ENCODE measurements around the gene SLC12A5.
A peak's percentile ranks its signal among the peaks of the same experiment; 100 is the strongest.

Gene SLC12A5

DNA sequence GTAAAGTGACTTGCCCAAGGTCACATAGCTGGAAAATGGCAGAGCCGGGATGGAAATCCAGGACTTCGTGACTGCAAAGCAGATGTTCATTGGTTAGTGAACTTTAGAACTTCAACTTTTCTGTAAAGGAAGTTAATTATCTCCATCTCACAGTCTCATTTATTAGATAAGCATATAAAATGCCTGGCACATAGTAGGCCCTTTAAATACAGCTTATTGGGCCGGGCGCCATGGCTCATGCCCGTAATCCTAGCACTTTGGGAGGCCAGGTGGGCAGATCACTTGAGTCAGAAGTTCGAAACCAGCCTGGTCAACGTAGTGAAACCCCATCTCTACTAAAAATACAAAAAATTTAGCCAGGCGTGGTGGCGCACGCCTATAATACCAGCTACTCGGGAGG lies 22.1 kb upstream of the SLC12A5 start:
- no peak for DNase-seq

DNA sequence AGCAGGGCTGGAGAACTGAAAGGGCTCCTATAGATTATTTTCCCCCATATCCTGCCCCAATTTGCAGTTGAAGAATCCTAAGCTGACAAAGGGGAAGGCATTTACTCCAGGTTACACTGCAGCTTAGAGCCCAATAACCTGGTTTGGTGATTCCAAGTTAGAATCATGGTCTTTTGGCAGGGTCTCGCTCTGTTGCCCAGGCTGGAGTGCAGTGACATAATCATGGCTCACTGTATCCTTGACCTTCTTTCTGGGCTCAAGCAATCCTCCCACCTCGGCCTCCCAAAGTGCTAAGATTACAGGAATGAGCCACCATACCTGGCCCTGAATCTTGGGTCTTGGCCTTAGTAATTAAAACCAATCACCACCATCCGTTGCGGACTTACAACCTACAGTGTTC lies 21.3 kb upstream of the SLC12A5 start:
- no peak for DNase-seq

DNA sequence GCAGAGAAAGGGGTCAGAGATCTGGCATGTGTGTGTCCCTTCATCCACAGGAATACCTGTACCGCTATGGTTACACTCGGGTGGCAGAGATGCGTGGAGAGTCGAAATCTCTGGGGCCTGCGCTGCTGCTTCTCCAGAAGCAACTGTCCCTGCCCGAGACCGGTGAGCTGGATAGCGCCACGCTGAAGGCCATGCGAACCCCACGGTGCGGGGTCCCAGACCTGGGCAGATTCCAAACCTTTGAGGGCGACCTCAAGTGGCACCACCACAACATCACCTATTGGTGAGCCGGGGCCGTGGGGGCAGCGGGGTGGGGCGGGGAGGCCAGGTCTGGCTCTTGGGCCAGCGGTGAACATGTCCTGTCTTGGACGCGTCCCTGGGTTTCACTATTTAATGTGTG lies 19.2 kb upstream of the SLC12A5 start:
- DNase-seq, result no peak

DNA sequence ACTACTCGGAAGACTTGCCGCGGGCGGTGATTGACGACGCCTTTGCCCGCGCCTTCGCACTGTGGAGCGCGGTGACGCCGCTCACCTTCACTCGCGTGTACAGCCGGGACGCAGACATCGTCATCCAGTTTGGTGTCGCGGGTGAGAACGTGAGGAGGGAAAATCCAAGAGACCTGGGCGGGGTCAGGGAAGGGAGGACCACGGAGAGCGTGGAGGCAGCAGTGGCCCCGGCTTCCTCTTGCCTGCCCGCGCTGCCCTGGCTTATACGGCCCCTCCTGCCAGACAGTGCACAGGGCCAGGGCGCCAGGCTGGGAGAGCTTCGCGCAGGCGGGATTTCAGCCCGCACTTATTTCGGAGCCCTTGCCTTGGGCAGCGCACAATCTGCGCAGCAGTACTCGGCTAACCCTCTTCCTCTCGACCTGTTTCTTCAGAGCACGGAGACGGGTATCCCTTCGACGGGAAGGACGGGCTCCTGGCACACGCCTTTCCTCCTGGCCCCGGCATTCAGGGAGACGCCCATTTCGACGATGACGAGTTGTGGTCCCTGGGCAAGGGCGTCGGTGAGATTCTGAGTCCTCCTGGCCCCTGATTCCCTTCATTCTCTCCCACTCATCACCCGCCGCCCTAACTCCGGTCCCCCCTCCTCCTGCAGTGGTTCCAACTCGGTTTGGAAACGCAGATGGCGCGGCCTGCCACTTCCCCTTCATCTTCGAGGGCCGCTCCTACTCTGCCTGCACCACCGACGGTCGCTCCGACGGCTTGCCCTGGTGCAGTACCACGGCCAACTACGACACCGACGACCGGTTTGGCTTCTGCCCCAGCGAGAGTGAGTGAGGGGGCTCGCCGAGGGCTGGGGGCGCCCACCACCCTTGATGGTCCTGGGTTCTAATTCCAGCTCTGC lies 18.3 kb upstream of the SLC12A5 start:
- DNase-seq, result no peak

GRCh38 chr20:46011631-46012482 lies 17.2 kb upstream of the SLC12A5 start:
- DNase-seq, result no peak

DNA sequence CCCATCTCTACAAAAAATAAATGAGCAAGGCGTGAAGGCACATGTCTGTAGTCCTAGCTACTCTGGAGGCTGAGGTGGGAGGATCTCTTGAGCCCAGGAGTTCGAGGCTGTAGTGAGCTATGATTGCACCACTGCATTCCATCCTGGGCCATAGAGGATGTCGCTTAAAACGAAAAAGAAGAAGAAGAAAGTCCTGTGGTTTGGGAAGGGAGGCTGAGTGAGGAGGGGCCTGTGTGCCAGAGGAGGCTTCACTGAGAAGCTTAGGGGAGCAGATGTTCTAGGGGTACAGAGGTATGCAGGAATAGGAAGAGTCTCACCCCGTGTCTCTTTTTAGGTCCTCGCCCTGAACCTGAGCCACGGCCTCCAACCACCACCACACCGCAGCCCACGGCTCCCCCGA lies 16.1 kb upstream of the SLC12A5 start:
- DNase-seq, result no peak

GRCh38 chr20:46013322-46013828 lies 15.6 kb upstream of the SLC12A5 start:
- DNase-seq, result no peak

- DNase-seq, result no peak
Observed at GRCh38 chr20:46013829-46014516, 15.0 kb upstream of the SLC12A5 start.

DNA sequence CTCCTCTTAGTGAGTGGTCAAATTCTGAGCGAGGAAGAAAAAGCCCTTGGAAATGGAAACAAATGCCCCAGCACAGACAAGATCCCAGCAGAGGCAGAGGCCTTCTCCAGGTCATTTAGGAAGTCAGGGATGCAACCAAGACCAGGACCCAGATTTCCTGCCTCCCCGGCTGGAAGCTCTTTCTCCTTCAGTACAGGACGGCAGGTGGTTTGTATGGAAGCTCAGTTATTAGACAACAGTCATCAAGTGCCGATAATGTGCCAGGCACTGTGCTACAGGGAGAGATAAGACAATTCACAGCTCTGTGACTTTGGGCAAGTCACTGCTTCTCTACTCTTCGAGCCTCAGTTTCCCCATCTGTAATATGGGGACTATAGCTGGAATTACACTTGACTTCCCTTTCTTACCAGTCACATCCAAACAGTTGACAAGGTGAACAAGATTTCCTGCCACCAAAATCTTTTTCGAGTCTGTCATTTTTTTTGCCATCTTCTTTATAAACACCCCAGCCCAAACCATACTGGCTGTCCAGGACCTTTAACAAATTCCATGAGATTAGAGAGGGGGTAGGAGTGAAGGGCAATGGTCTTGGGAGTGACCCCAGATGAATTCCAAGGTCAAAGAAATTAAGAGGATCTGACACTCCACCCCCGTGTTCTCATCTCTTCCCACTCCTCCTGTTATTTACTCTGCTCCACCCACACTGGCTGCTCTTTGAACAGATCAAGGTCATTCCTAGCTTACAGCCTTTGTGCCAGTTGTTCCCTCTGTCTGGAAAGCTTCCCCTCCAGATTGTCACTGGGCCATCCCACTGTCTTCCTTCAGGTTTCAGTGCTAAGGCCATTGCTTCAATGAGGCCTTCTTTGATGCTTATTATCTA lies 14.3 kb upstream of the SLC12A5 start:
- DNase-seq, result no peak

GRCh38 chr20:46017272-46017671 lies 11.7 kb upstream of the SLC12A5 start:
- DNase-seq, result no peak

DNA sequence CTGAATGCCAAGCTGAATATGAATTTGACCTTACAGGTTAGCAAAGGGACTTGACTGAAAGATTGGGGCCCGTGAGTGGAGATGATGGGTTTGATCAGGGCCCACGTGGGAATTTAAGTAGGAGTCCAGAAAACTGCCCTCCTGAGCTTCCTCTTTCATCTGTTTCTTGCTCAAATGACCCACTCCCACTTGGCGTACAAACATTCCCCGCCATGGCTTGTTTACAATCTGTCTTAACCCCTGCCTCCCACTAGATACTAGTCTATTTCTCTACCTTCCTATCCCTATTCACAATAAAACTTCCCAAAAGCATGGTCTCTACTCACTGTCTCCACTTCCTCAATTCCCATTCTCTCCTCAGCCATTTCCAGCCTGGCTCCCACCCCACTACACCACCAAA lies 10.9 kb upstream of the SLC12A5 start:
- DNase-seq, result no peak

DNA sequence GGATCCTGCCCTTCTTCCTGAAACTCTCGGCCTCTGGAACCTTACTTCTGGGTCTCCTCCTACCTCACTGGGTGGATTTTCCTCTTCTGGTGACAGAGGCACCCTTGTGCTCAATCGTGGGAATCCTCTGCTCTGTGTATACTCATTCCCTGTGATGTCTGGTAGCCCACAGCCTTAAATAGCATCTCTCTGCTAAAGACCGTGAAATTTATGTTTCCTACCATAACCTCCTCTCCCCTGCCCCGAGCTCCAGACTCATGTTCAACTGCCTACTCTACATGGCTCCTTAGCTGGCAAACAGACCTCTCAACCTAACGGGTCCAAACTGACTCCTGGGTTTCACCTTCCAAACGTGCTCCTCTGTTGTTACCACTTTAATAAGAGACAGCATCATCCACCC lies 10.4 kb upstream of the SLC12A5 start:
- DNase-seq, result no peak

DNA sequence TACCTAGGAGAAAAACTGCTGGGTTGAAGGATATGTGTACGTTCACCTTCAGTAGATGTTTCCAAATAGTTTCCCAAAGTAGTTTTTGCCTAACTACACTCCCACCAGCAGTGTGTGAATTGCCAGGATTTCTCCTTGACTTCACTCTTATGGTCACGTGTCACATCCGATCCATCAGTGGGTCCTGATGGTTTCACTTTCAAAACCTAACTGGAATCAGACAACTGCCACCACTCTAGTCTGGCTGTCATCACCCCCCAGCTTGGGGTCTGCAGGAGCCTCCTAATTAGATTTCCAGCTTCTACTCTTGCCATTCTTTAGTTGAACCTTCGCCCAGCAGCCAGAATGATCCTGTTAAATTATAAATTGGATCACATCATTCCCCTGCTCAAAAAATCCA lies 8.5 kb upstream of the SLC12A5 start:
- no peak for DNase-seq

DNA sequence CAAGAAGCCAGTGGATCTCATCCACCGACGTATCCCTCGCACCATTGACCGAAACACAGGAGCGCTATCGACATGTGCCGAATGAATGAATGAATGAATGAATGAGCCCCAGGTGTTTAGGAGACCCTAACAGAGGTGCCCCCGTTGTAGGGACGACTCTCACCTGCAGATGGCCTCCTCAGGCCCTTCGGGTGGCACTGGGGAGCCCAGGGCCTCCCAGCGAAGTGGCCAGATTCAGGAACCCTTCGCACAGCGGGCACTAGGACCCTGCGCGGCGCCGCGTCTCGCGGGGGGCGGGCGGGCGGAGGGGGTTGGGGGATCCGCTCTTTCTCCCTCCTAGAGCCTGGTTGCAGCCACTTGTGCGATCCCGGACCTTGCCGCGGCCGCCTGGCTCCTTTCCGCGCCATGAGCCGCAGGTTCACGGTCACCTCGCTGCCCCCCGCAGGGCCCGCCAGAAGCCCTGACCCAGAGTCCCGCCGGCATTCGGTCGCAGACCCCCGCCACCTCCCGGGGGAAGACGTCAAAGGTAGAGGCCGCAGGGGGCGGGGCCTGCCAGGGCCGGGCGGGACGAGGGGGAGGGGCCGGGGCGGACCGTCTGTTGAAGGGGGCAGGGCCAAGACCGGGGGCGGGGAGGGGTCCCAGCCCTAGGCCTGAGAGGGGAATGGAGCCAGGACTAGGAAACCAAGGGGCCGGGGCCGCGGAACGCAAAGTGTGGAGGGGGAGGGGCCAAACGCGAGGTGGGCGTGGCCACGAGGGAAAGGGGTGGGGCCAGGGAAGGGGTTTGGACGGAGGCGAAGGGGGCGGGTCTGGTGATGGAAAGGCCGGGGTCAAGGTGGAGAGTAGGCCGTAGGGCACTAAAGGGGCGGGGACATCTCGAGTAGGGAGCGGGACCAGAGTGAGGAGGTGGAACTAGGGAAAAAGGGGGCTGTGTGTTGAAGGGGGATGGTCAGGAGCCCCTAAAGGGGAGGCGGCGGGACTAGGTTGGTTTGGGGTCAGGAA lies 7.4 kb upstream of the SLC12A5 start:
- DNase-seq, result peak; percentile 72

DNA sequence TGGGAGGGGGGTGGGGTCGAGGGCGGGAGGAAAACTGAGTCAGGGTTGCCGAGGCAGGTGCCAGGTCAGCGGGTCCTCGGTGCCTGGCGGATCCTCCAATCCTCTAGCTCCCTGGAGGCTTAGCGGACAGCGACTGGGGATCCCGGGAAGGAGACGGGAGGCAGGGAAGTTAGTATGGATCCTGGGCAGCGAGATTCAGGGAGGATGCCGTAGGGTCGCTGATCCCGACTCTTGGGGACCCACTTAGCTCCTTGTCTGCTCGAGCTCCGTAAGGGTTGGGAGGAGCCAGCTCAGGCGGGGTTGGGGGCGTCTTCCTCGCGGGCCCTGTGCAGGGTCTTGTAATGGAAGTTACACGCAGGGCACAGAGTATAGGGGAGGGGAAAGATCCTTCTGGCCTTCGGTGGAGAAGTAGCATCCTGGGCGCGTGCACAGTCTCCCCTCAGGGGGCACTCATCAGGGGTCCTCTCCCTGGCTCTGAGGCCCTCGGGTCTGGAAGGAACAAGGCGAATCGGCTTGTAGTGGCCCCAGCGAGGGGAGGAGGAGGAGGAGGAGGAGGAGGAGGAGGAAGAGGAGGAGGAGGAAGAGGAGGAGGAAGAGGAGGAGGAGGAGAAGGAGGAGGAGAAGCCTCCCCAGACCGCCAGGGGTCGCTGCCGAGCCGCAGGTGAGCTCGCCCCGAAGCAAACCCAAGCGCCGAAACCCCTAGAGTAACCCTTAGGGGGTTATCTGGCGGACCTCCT lies 6.4 kb upstream of the SLC12A5 start:
- no peak for DNase-seq

DNA sequence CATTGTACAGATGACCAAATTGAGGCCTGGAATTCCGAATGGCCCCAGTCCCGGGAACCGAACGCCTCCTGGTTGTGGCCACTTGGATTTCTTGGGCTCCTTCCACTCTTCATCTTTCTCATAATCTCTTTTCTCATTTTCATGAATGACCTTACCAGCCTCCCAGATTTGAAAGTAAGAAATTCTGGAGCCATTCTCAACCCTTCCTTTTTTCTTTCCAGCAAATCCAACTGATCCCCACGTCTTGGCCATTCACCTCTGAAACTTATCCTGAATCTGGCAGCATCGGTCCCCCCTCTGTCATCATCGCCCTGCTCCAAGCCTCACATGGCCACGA lies 5.9 kb upstream of the SLC12A5 start:
- no peak for DNase-seq

DNA sequence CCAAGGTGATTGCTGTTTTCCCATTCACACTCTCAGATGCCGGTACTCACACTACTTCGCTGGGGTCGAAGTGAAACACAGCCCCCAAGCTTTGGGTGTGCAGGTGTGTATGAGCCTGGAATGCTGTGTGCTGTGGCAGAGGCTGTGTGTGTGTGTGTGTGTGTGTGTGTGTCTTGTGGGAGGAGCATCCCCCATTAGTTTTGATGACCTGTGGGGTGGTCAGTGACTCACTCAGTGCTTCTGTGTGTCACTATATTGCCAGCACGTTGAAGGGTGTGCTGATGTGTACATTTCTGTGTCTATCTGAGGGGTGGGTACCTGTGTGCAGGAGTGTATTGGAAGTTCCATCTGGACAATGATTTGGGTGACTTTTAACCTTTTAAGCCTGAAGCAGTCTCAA lies 5.0 kb upstream of the SLC12A5 start:
- no peak for DNase-seq

DNA sequence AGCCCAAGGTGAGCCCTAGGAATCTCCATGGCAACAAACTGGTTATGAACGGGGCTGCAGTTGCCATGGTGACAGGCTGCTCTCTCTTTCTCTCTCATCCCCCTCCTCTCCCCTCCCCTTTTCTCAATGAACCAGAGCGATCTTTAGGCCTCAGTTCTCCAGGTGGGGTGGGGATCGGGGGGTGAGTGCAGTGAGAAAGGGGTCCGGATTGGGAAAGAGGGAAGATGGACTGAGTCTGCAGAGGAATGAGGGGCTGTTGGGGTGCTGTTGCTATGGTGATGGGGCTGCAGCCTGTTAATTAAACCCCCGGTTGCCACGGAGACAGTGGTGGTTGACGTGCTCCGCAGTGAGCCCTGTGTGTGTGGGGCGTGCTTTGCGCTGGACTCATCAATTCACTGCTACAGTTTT lies 3.6 kb upstream of the SLC12A5 start:
- peak; percentile 49 for DNase-seq

GRCh38 chr20:46027245-46027853 lies 1.7 kb upstream of the SLC12A5 start:
- DNase-seq, result no peak

GRCh38 chr20:46028110-46028509 lies 905 bp upstream of the SLC12A5 start:
- no peak for DNase-seq
